ENCODE results near the gene TMEM120B.
"Not testable (repeated sequence)": the region's sequence is repeated elsewhere in the genome, so short reads cannot be mapped to it uniquely, and the experiment has no call there.

TMEM120B gene

DNA sequence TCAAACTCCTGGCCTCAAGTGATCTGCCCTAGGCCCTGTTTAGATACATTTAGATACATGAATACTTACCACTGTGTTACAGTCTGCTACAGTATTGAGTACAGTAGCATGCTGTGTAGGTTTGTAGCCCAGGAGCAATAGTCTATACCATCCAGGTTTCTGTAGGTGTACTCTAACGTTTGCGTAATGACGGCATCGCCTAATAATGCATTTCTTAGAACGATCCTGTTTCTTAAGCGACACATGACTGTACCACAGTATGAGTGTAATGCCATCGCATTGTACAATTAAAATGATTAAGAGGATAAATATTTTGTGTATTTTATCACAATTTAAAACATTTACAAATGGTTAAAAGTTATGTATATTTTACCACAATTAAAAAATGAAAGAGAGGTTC is 18.9 kb downstream of the TMEM120B start:
- TF ChIP-seq, protein P1, sequence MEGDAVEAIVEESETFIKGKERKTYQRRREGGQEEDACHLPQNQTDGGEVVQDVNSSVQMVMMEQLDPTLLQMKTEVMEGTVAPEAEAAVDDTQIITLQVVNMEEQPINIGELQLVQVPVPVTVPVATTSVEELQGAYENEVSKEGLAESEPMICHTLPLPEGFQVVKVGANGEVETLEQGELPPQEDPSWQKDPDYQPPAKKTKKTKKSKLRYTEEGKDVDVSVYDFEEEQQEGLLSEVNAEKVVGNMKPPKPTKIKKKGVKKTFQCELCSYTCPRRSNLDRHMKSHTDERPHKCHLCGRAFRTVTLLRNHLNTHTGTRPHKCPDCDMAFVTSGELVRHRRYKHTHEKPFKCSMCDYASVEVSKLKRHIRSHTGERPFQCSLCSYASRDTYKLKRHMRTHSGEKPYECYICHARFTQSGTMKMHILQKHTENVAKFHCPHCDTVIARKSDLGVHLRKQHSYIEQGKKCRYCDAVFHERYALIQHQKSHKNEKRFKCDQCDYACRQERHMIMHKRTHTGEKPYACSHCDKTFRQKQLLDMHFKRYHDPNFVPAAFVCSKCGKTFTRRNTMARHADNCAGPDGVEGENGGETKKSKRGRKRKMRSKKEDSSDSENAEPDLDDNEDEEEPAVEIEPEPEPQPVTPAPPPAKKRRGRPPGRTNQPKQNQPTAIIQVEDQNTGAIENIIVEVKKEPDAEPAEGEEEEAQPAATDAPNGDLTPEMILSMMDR (IDR thresholded peaks at IDR 0.05; ENCODE audit: insufficient read depth, low read depth, low read length, missing control alignments), result no peak
- H3K4me3 ChIP-seq (ENCODE audit: low read length), result no peak overlapping the region
- no peak for DNase-seq (ENCODE audit: low read depth)

DNA sequence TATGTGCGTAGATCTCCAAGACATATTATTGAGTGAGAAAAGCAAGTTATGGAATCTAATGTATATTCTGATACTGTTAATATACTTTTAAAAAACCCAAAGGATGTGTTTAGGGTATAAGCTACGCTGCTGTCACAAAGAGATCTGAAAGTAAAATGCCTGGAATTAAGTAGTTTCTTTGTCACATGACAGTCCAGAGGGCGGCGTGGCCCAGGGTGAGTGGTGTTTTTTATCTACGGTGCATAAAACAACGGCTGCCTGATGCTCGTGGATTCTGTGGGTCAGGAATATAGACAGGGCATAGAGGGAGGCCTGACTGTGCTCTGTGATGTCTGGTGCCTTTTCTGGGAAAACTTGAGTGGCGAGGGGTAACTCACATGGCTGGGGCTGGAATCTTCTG is 21.3 kb downstream of the TMEM120B start:
- no peak overlapping the region for H3K4me3 ChIP-seq (ENCODE audit: low read length)
- TF ChIP-seq, protein P1 (IDR thresholded peaks at IDR 0.05; ENCODE audit: insufficient read depth, low read depth, low read length, missing control alignments), result no peak
- no peak for DNase-seq (ENCODE audit: low read depth)

DNA sequence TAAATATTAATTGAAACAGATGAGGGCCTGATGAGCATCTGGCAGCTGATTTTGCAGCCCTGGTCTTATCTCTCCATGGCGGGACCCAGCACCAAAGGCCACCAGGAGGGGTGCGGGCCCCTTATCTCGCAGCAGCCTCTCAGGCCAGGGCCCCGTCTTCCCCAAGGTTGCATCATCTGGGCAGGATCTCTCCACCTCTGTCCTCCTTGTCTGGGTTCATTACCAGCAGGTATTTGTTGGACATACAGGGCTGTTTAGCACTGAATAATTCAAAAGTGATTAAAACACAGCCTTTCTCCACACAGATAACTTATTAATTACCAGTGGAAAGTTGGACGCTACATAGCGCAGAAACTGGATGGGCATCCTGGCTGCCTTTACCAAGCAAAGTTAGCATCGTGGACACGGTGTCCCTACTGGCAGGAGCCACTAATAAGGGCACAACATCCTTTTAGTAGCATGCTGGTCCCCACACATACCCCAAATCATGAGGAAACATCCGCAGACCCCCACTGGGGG is 25.8 kb downstream of the TMEM120B start:
- no peak for DNase-seq (ENCODE audit: low read depth)
- TF ChIP-seq, protein P1 (IDR thresholded peaks at IDR 0.05; ENCODE audit: insufficient read depth, low read depth, low read length, missing control alignments), result no peak
- no peak overlapping the region for H3K4me3 ChIP-seq (ENCODE audit: low read length)

DNA sequence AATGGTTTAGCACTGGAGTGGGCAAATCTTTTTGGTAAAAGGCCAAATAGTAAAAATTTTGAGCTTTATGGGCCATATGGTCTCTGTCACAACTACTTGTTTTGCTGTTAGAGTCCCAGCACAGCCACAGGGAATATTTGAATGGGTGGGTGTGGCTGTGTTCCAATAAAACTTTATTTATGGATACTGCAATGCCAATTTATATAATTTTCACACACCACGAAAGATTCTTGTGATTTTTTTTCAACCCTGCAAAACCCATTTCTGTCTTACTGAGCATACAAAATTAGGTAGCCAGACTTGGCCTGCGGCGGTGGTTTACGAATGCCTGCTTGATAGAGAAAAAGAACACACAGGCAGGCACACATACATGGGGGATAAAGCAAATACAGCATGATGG is 28.3 kb downstream of the TMEM120B start:
- TF ChIP-seq, protein P1 (IDR thresholded peaks at IDR 0.05; ENCODE audit: insufficient read depth, low read depth, low read length, missing control alignments), result no peak
- H3K4me3 ChIP-seq (ENCODE audit: low read length), result no peak overlapping the region
- no peak for DNase-seq (ENCODE audit: low read depth)

DNA sequence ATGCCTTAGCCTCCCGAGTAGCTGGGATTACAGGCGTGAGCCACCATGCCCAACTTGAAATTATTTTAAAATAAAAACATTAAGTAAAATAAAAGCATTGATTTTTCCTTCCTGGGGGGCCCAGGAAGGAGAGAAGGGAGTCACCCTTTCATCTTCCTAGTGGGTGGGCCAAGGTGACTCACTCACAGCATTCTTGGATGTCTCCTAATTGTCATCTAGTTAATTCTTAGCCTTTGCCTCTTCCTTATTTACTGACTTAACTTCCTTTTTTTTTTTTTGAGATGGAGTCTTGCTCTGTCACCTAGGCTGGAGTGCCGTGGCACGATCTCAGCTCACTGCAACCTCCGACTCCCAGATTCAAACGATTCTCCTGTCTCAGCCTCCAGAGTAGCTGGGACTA is 29.2 kb downstream of the TMEM120B start:
- TF ChIP-seq, protein P1 (IDR thresholded peaks at IDR 0.05; ENCODE audit: insufficient read depth, low read depth, low read length, missing control alignments), result no peak
- no peak for DNase-seq (ENCODE audit: low read depth)

DNA sequence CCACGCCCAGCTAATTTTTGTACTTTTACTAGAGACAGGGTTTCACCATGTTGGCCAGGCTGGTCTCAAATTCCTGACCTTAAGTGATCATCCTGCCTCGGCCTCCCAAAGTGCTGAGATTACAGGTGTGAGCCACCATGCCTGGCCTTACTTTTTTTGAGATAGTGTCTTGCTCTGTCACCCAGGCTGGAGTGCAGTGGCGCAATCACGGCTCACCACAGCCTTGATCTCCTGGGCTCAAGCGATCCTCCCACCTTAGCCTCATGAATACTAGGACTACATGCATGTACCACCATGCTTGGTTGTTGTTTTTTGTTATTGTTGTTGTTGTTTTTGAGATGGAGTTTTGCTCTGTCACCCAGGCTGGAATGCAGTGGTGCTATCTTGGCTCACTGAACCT is 33.0 kb downstream of the TMEM120B start:
- not testable (repeated sequence) for H3K4me3 ChIP-seq (ENCODE audit: low read length); DNase-seq (ENCODE audit: low read depth)

More for the DNA sequence above, 29.2 kb downstream of the TMEM120B start:
- H3K4me3 ChIP-seq (ENCODE audit: low read length), result no peak overlapping the region

DNA sequence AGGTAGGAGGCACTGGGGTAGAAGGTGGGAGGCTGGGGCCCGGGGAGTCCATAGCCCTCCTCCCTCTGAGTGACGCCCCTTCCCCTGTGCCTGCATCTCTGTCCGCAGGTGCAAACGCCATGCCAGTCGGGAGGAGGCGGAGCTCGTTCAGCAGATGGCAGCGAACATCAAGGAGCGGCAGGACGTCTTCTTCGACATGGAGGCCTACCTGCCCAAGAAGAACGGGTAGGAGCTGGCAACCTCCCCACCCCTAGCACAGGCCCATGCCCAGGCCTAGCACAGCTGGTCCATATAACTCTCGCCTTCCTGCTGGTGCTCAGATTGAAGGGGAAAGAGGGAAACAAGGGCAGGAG is 35.6 kb downstream of the TMEM120B start:
- DNase-seq (ENCODE audit: low read depth), result no peak
- H3K4me3 ChIP-seq (ENCODE audit: low read length), result no peak overlapping the region
- TF ChIP-seq, protein P1 (IDR thresholded peaks at IDR 0.05; ENCODE audit: insufficient read depth, low read depth, low read length, missing control alignments), result no peak
